AG04449 (cell line): ENCODE results near the gene TUBB4B.

Experiments
- CTCF ChIA-PET: fragments of 350-600 bp; formaldehyde crosslinking; extraction: SDS; loops from one replicate; lab custom pipeline; 2021; ENCODE audit warnings: antibody characterized with exemption; lab: Yijun Ruan, JAX
- POLR2A ChIA-PET: fragments of 400-600, 350-600 bp; formaldehyde crosslinking; extraction: SDS; loops from one replicate; lab custom pipeline; 2020; ENCODE audit warnings: antibody characterized with exemption, inconsistent platforms; lab: Yijun Ruan, JAX
- DNase-seq: peaks from one replicate; pipeline ENCODE4 v3.0.0-alpha.2; 2010; ENCODE audit warnings: low read depth, low spot score
- H3K4me3 ChIP-seq: 2 replicates; pipeline ENCODE4 v1.5.1; 2011; ENCODE audit warnings: low read depth, mild to moderate bottlenecking, control low read depth, low read length
- TF ChIP-seq, protein P1 (sequence below): IDR thresholded peaks from one replicate; pipeline ENCODE4 v1.5.1; 2011; ENCODE audit warnings: mild to moderate bottlenecking, moderate library complexity, low read length, control low read depth, inconsistent platforms; ENCODE audit not compliant: insufficient read depth; ENCODE audit errors: missing control alignments

TUBB4B gene

DNA sequence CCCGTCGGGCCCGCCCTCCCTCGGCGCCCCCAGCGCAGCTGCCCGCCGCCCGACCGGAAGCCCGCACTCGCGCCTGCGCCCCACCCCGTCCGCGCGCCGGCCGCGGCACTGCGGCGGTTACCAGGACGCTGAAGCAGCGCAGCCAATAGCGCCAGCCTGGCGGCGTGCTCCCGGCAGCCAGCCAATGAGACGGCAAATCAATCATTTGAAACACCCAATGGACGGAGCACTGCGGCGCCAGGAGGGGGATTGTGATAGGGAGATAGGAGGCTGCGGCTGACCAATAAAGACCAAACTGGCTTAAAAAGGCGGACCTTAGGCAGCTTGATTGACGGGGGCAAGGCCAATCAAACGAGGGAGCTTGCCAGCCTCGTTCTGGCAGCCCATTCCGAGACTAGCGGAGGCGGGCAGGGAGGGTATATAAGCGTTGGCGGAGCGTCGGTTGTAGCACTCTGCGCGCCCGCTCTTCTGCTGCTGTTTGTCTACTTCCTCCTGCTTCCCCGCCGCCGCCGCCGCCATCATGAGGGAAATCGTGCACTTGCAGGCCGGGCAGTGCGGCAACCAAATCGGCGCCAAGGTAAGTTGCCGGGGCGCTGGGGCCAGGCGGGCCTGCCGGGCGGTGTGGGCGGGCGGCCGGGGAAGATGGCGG is at the start of gene TUBB4B:
TUBB4B (plus strand) TSS at position 447 of the 649 bp plus-strand sequence; CDS start at position 521, 74 bp downstream.
- peak; percentile 99 for DNase-seq
- peak within 1 kb of the TSS; percentile 78 for H3K4me3 ChIP-seq
- TF ChIP-seq, protein P1, sequence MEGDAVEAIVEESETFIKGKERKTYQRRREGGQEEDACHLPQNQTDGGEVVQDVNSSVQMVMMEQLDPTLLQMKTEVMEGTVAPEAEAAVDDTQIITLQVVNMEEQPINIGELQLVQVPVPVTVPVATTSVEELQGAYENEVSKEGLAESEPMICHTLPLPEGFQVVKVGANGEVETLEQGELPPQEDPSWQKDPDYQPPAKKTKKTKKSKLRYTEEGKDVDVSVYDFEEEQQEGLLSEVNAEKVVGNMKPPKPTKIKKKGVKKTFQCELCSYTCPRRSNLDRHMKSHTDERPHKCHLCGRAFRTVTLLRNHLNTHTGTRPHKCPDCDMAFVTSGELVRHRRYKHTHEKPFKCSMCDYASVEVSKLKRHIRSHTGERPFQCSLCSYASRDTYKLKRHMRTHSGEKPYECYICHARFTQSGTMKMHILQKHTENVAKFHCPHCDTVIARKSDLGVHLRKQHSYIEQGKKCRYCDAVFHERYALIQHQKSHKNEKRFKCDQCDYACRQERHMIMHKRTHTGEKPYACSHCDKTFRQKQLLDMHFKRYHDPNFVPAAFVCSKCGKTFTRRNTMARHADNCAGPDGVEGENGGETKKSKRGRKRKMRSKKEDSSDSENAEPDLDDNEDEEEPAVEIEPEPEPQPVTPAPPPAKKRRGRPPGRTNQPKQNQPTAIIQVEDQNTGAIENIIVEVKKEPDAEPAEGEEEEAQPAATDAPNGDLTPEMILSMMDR, result no peak
- POLR2A ChIA-PET, result interaction anchor here (0.6 to 7.4 kb wide), 45 partner anchors 9 to 218 kb away, joined by 3 to 164 read pairs (median 4); partner anchors contain the start of genes ANAPC2, EXD3, MAN1B1 and NDOR1
- CTCF ChIA-PET, result interaction anchor here (0.9 to 8.1 kb wide), 5 partner anchors 11 to 212 kb away, joined by 3 to 139 read pairs (median 3); partner anchors contain the start of genes CYSRT1, RNF208 and RNF224

- CTCF ChIA-PET, result interaction anchor here (1.2 to 1.4 kb wide), 2 partner anchors 9 to 12 kb away, joined by 3 to 5 read pairs; partner anchors contain the start of gene TPRN
Measured at GRCh38 chr9:137191691-137192447, 49.2 kb upstream of the TUBB4B start.

DNA sequence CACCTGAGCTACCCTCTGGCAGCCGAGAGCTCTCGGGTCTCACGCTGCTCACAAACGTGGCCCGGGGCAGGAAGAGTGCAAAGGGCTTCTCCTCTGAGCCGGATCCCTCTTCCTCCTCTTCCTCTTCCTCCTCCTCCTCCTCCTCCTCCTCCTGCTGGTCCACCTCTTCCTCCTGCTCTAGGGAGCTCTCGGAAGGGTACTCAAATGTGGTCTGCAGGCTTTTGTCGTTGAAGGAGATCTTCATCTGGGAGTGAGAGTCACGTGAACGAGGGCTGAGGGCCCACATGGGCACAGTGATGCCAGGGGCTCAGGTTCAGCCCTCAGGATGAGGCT is 48.7 kb upstream of the TUBB4B start:
- TF ChIP-seq, protein P1, result no peak
- no peak for DNase-seq
- CTCF ChIA-PET, result interaction anchor here (0.9 to 1.4 kb wide), 2 partner anchors 8 to 35 kb away, joined by 3 to 5 read pairs; partner anchors contain the start of genes RNF224 and TPRN

More at GRCh38 chr9:137191691-137192447, 49.2 kb upstream of the TUBB4B start:
- POLR2A ChIA-PET, result interaction anchor here (0.6 to 2.1 kb wide), 3 partner anchors 9 to 114 kb away, joined by 3 to 8 read pairs (median 4); partner anchors contain the start of genes RNF224 and TPRN
- DNase-seq, result no peak
- TF ChIP-seq, protein P1, result no peak
- no peak overlapping the region for H3K4me3 ChIP-seq

GRCh38 chr9:137192859-137193258 is 48.2 kb upstream of the TUBB4B start:
- ChIA-PET CTCF (interaction anchor here (0.9 to 1.4 kb wide), 2 partner anchors 8 to 35 kb away, joined by 3 to 5 read pairs; partner anchors contain the start of genes RNF224 and TPRN), POLR2A (interaction anchor here (1.0 to 1.7 kb wide), 2 partner anchors 34 to 48 kb away, joined by 3 to 4 read pairs; partner anchors contain the start of genes RNF224 and TUBB4B)
- no peak for DNase-seq
- TF ChIP-seq, protein P1, result no peak
- H3K4me3 ChIP-seq, result no peak overlapping the region

More for the DNA sequence above, 48.7 kb upstream of the TUBB4B start:
- H3K4me3 ChIP-seq, result no peak overlapping the region
- POLR2A ChIA-PET, result interaction anchor here (1.7 to 2.1 kb wide), 2 partner anchors 8 to 35 kb away, joined by 4 to 8 read pairs; partner anchors contain the start of genes RNF224 and TPRN

DNA sequence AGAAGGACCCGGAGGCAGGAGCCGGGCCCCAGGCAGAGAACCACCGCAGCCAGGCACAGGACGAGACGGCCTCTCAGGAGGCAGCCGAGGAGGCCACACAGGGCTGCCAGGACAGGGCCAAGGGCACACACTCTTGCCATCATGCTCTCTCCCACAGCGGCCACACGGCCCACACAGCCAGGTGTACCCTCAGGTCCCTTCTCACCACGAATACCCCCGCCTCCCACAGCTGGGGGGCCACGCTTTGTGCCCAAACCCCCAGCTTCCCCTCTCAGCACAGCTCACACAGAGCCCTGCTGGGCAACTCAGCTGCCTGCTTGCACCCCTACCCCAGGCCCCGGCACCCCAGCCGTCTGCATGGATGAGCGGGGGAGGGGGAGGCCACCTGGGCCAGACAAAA is 47.3 kb upstream of the TUBB4B start:
- DNase-seq, result no peak
- no peak overlapping the region for H3K4me3 ChIP-seq
- CTCF ChIA-PET, result interaction anchor here (1.9 kb wide), 1 partner anchor 43 kb away, joined by 6 read pairs; no protein-coding TSS in a partner anchor
- POLR2A ChIA-PET, result interaction anchor here (1.0 to 1.3 kb wide), 2 partner anchors 47 to 49 kb away, joined by 3 to 4 read pairs; partner anchors contain the start of gene TUBB4B
- TF ChIP-seq, protein P1, result no peak
